ENCODE data around the gene PTH1R. TPM values are rescaled to one million over a fixed set of nuclear protein-coding genes. Genes with fewer than 3 reads are reported as not detected.

Gene PTH1R
- total and polyA plus RNA-seq, 10 of the 15 experiments (the other 5 are each of a cell fraction or from before 2014, with no cell fraction given), result not detected

GRCh38 chr3:46860810-46861604 lies 16.5 kb upstream of the PTH1R start:
- intact Hi-C loops (cut with micrococcal nuclease; ENCODE audit: unreplicated experiment) (no loop called here), in situ Hi-C loops (cut with MboI) (no loop called here)
- no peaks in the 10 kb centered on the region for H3K79me2 ChIP-seq (ENCODE audit: control insufficient read depth, insufficient read depth, low read length)
- WGBS (ENCODE audit: insufficient coverage, insufficient replicate concordance, low lambda C conversion rate, missing lambda C conversion rate), result 18% methylated on average over 10 of the region's 10 CpGs
- ChIA-PET POLR2A (no interaction called here), SMC1A (ENCODE audit: uncharacterized antibody, unreplicated experiment) (no interaction called here), RAD21 (ENCODE audit: unreplicated experiment) (no interaction called here), CTCF (interaction anchor here (0.6 to 1.8 kb wide), 2 partner anchors 49 to 92 kb away, joined by 3 to 4 read pairs; no protein-coding TSS in a partner anchor)
- no peaks in the 10 kb centered on the region; a peak in 1 of 4 replicates for H3K27me3 ChIP-seq (replicated peaks in 1 of 2; ENCODE audit: control insufficient read depth in 2 of 2, insufficient read depth in 2 of 2, low read length in 1 of 2)
- FAIRE-seq (no peak), ATAC-seq (no peak), DNase-seq (ENCODE audit: low read depth, low spot score) (no peak)
- no peak overlapping the region for H2AFZ ChIP-seq (ENCODE audit: control insufficient read depth, low read depth, low read length)
- no TSS peak for BruUV-seq (replicated peaks)
- H4K20me1 ChIP-seq (ENCODE audit: control insufficient read depth, insufficient read depth), result no peaks in the 10 kb centered on the region
- H3K4me1 ChIP-seq (ENCODE audit: control insufficient read depth, insufficient read depth, low read length), result no peaks in the 10 kb centered on the region
- TF ChIP-seq RFX5 (IDR thresholded peaks at IDR 0.05; ENCODE audit: low read depth, low read length) (no peak), TBL1XR1 (IDR thresholded peaks at IDR 0.05; ENCODE audit: low read depth, low read length) (no peak), FOXK2 (IDR thresholded peaks at IDR 0.05) (no peak), ZBTB33 (IDR thresholded peaks at IDR 0.05) (no peak), ETV6 (conservative IDR thresholded peaks at IDR 0.05 in 1 of 2, IDR thresholded peaks at IDR 0.05 in 1 of 2; ENCODE audit: borderline replicate concordance in 1 of 2, low read depth in 1 of 2) (no peak), PRDM15 (CRISPR knock-in tag; IDR thresholded peaks at IDR 0.05) (no peak), CBX3 (IDR thresholded peaks at IDR 0.05; ENCODE audit: borderline replicate concordance, low read depth) (no peak), NFXL1 (IDR thresholded peaks at IDR 0.05; ENCODE audit: borderline replicate concordance) (no peak), NR2F1 (conservative IDR thresholded peaks at IDR 0.05) (no peak), IRF5 (IDR thresholded peaks at IDR 0.05; ENCODE audit: borderline replicate concordance) (no peak)
- no peaks in the 10 kb centered on the region for H3K36me3 ChIP-seq (ENCODE audit: control insufficient read depth in 2 of 2, insufficient read depth in 2 of 2, low read length in 1 of 2)
- H3K4me2 ChIP-seq (ENCODE audit: control insufficient read depth, insufficient read depth), result no peak overlapping the region
- H3K4me3 ChIP-seq, result no peak overlapping the region
- no peaks in the 10 kb centered on the region for H3K9me3 ChIP-seq (replicated peaks; ENCODE audit: control insufficient read depth, insufficient read depth, low read length)
- H3K27ac ChIP-seq (ENCODE audit: control insufficient read depth, insufficient read depth), result no peak overlapping the region
- H3K9ac ChIP-seq (ENCODE audit: control insufficient read depth, insufficient read depth, low read length), result no peak overlapping the region

Data from GM12878 (cell line).